ENCODE results near the gene EYS.

Gene EYS

DNA sequence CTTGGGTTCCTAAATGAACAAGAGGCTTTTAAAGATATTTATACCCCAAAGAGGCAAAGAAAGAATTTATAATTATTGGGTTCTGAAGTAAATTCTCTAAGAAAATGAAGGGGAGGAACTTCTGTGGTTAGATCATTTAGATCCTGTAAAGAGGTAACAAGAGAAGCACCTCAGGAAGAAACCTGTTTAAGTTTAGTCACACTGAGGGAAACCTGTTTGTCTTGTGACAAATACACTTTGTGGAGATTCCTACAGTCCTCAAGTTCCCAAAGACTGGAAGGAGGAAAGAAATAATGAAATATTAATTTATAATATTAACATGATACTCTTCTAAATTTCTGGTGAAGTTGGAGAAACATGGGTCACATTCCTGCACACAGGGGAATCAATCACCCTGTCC, 647.5 kb downstream of the EYS start:
- Histone ChIP-seq H3K18ac (ENCODE audit: low read depth in 1 of 2, low read length in 2 of 2) (no peak overlapping the region), H2BK12ac (ENCODE audit: low read length in 2 of 2) (no peak overlapping the region), H3K4me1 (ENCODE audit: control insufficient read depth, insufficient read depth, low read depth, low read length) (no peaks in the 10 kb centered on the region), H4K91ac (ENCODE audit: low read length) (no peak overlapping the region), H3K27ac (ENCODE audit: low read length, poor library complexity, severe bottlenecking) (no peak overlapping the region), H2AFZ (ENCODE audit: low read depth, low read length) (no peak overlapping the region), H3K4me2 (ENCODE audit: low read length, poor library complexity, severe bottlenecking) (no peak overlapping the region), H2BK5ac (ENCODE audit: low read depth, low read length, poor library complexity, severe bottlenecking) (no peak overlapping the region), H3K79me1 (replicated peaks; ENCODE audit: low read length, poor library complexity, severe bottlenecking) (no peaks in the 10 kb centered on the region), H4K8ac (ENCODE audit: low read length) (no peak overlapping the region), H3K27me3 (ENCODE audit: control insufficient read depth in 1 of 2, insufficient read depth in 1 of 2, low read length in 2 of 2) (no peaks in the 10 kb centered on the region), H3K4me3 (ENCODE audit: insufficient read depth in 1 of 2, low read depth in 1 of 2, low read length in 2 of 2) (no peak overlapping the region), H2AK5ac (ENCODE audit: low read length, severe bottlenecking) (no peak overlapping the region), H2BK120ac (ENCODE audit: low read depth, low read length) (no peak overlapping the region), H3K14ac (ENCODE audit: low read length in 2 of 2) (no peak overlapping the region), H3K23ac (ENCODE audit: low read length in 2 of 2) (no peak overlapping the region), H3K4ac (ENCODE audit: low read depth in 1 of 2, low read length in 2 of 2) (no peak overlapping the region), H3K36me3 (ENCODE audit: control insufficient read depth in 1 of 2, insufficient read depth in 2 of 2, low read depth in 1 of 2, low read length in 2 of 2) (no peaks in the 10 kb centered on the region), H3K9me3 (ENCODE audit: control insufficient read depth, low read length) (no peaks in the 10 kb centered on the region), H2BK15ac (ENCODE audit: low read depth, poor library complexity, severe bottlenecking) (no peak overlapping the region), H3K9ac (ENCODE audit: low read length) (no peak overlapping the region)
- DNase-seq = no peak

DNA sequence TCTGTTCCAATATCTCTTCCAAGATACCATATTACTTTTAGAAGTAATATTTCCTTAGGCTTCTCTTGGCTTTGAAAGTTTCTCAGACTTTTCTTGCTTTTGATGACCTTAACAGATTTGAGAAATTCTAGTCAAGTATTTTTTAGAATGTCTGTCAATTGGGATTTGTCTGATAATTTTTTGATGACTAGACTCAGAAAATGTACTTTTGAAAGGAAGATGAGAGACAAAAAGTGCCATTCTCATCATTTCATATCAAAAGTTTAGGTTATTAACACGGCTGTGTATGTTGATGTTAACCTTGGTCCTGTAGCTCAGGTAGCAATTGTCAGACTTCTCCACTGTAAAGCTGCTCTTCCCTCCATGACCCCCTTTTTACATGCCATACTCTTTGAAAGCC, 651.5 kb downstream of the EYS start:
- no peak overlapping the region for H2BK120ac ChIP-seq (ENCODE audit: low read depth, low read length)

GRCh38 chr6:65052626-65053025, 654.4 kb downstream of the EYS start:
- H3K79me1 ChIP-seq (replicated peaks; ENCODE audit: low read length, poor library complexity, severe bottlenecking) = no peaks in the 10 kb centered on the region

More for the DNA sequence above, 651.5 kb downstream of the EYS start:
- no peaks in the 10 kb centered on the region for H3K79me1 ChIP-seq (replicated peaks; ENCODE audit: low read length, poor library complexity, severe bottlenecking)
- no peaks in the 10 kb centered on the region for H3K36me3 ChIP-seq (ENCODE audit: control insufficient read depth in 1 of 2, insufficient read depth in 2 of 2, low read depth in 1 of 2, low read length in 2 of 2)
- H4K8ac ChIP-seq (ENCODE audit: low read length) = no peak overlapping the region
- H3K4me1 ChIP-seq (ENCODE audit: control insufficient read depth, insufficient read depth, low read depth, low read length) = no peaks in the 10 kb centered on the region
- H3K23ac ChIP-seq (ENCODE audit: low read length in 2 of 2) = no peak overlapping the region
- H2AFZ ChIP-seq (ENCODE audit: low read depth, low read length) = no peak overlapping the region
- H2BK12ac ChIP-seq (ENCODE audit: low read length in 2 of 2) = no peak overlapping the region
- no peaks in the 10 kb centered on the region for H3K9me3 ChIP-seq (ENCODE audit: control insufficient read depth, low read length)
- H3K4ac ChIP-seq (ENCODE audit: low read depth in 1 of 2, low read length in 2 of 2) = no peak overlapping the region
- H2BK5ac ChIP-seq (ENCODE audit: low read depth, low read length, poor library complexity, severe bottlenecking) = no peak overlapping the region
- DNase-seq = no peak
- WGBS = no CpG with 5 or more reads among the region's 1 CpG
- no peaks in the 10 kb centered on the region for H3K27me3 ChIP-seq (ENCODE audit: control insufficient read depth in 1 of 2, insufficient read depth in 1 of 2, low read length in 2 of 2)
- H2AK5ac ChIP-seq (ENCODE audit: low read length, severe bottlenecking) = no peak overlapping the region
- H3K4me2 ChIP-seq (ENCODE audit: low read length, poor library complexity, severe bottlenecking) = no peak overlapping the region
- no peak overlapping the region for H3K4me3 ChIP-seq (ENCODE audit: insufficient read depth in 1 of 2, low read depth in 1 of 2, low read length in 2 of 2)
- H3K14ac ChIP-seq (ENCODE audit: low read length in 2 of 2) = no peak overlapping the region
- H2BK15ac ChIP-seq (ENCODE audit: low read depth, poor library complexity, severe bottlenecking) = no peak overlapping the region
- no peak overlapping the region for H3K27ac ChIP-seq (ENCODE audit: low read length, poor library complexity, severe bottlenecking)
- H4K91ac ChIP-seq (ENCODE audit: low read length) = no peak overlapping the region
- H3K9ac ChIP-seq (ENCODE audit: low read length) = no peak overlapping the region
- H3K18ac ChIP-seq (ENCODE audit: low read depth in 1 of 2, low read length in 2 of 2) = no peak overlapping the region

DNA sequence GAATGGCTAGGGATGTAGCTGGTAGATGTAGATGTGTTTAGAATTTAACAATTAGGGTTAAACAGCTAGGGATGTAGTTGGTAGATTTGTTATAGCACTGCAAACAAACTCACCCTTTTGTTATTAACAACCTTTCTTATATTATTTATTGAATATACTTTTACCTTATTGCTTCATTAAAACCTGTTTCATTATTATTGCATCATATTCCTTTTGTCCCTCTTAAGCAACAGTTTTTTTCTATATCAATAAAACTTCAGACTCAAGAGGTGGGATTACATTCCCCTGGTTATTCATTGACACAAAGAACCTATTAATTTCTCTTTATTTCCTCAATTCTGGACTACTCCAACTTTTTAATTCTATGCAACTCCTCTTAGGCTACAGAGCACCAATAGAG, 661.2 kb downstream of the EYS start:
- H2AK5ac ChIP-seq (ENCODE audit: low read length, severe bottlenecking) = no peak overlapping the region
- H2BK5ac ChIP-seq (ENCODE audit: low read depth, low read length, poor library complexity, severe bottlenecking) = no peak overlapping the region
- H3K4me3 ChIP-seq (ENCODE audit: insufficient read depth in 1 of 2, low read depth in 1 of 2, low read length in 2 of 2) = no peak overlapping the region
- H4K8ac ChIP-seq (ENCODE audit: low read length) = no peak overlapping the region
- DNase-seq = no peak
- no peak overlapping the region for H3K4me2 ChIP-seq (ENCODE audit: low read length, poor library complexity, severe bottlenecking)
- H3K79me1 ChIP-seq (replicated peaks; ENCODE audit: low read length, poor library complexity, severe bottlenecking) = no peaks in the 10 kb centered on the region
- no peaks in the 10 kb centered on the region for H3K27me3 ChIP-seq (ENCODE audit: control insufficient read depth in 1 of 2, insufficient read depth in 1 of 2, low read length in 2 of 2)
- H3K9ac ChIP-seq (ENCODE audit: low read length) = no peak overlapping the region
- no peak overlapping the region for H3K23ac ChIP-seq (ENCODE audit: low read length in 2 of 2)
- H3K36me3 ChIP-seq (ENCODE audit: control insufficient read depth in 1 of 2, insufficient read depth in 2 of 2, low read depth in 1 of 2, low read length in 2 of 2) = no peaks in the 10 kb centered on the region
- no peak overlapping the region for H3K18ac ChIP-seq (ENCODE audit: low read depth in 1 of 2, low read length in 2 of 2)
- H3K27ac ChIP-seq (ENCODE audit: low read length, poor library complexity, severe bottlenecking) = no peak overlapping the region
- H2BK12ac ChIP-seq (ENCODE audit: low read length in 2 of 2) = no peak overlapping the region
- H3K14ac ChIP-seq (ENCODE audit: low read length in 2 of 2) = no peak overlapping the region
- H4K91ac ChIP-seq (ENCODE audit: low read length) = no peak overlapping the region
- H3K4me1 ChIP-seq (ENCODE audit: control insufficient read depth, insufficient read depth, low read depth, low read length) = no peaks in the 10 kb centered on the region
- no peak overlapping the region for H3K4ac ChIP-seq (ENCODE audit: low read depth in 1 of 2, low read length in 2 of 2)
- H2AFZ ChIP-seq (ENCODE audit: low read depth, low read length) = no peak overlapping the region
- H3K9me3 ChIP-seq (ENCODE audit: control insufficient read depth, low read length) = peaks cover 7% of the 10 kb centered on the region
- H2BK120ac ChIP-seq (ENCODE audit: low read depth, low read length) = no peak overlapping the region
- H2BK15ac ChIP-seq (ENCODE audit: low read depth, poor library complexity, severe bottlenecking) = no peak overlapping the region

More at GRCh38 chr6:65052626-65053025, 654.4 kb downstream of the EYS start:
- H3K4me3 ChIP-seq (ENCODE audit: insufficient read depth in 1 of 2, low read depth in 1 of 2, low read length in 2 of 2) = no peak overlapping the region
- no peak overlapping the region for H3K23ac ChIP-seq (ENCODE audit: low read length in 2 of 2)
- no peak overlapping the region for H3K18ac ChIP-seq (ENCODE audit: low read depth in 1 of 2, low read length in 2 of 2)
- no peak for DNase-seq
- H2BK120ac ChIP-seq (ENCODE audit: low read depth, low read length) = no peak overlapping the region
- H3K9me3 ChIP-seq (ENCODE audit: control insufficient read depth, low read length) = peaks cover 3% of the 10 kb centered on the region
- H3K4me2 ChIP-seq (ENCODE audit: low read length, poor library complexity, severe bottlenecking) = no peak overlapping the region
- H3K27me3 ChIP-seq (ENCODE audit: control insufficient read depth in 1 of 2, insufficient read depth in 1 of 2, low read length in 2 of 2) = no peaks in the 10 kb centered on the region
- no peak overlapping the region for H3K9ac ChIP-seq (ENCODE audit: low read length)
- no peak overlapping the region for H2BK12ac ChIP-seq (ENCODE audit: low read length in 2 of 2)
- no peaks in the 10 kb centered on the region for H3K4me1 ChIP-seq (ENCODE audit: control insufficient read depth, insufficient read depth, low read depth, low read length)
- no peak overlapping the region for H2BK15ac ChIP-seq (ENCODE audit: low read depth, poor library complexity, severe bottlenecking)
- H2AK5ac ChIP-seq (ENCODE audit: low read length, severe bottlenecking) = no peak overlapping the region
- H2BK5ac ChIP-seq (ENCODE audit: low read depth, low read length, poor library complexity, severe bottlenecking) = no peak overlapping the region
- no peak overlapping the region for H3K4ac ChIP-seq (ENCODE audit: low read depth in 1 of 2, low read length in 2 of 2)
- H4K91ac ChIP-seq (ENCODE audit: low read length) = no peak overlapping the region
- H3K14ac ChIP-seq (ENCODE audit: low read length in 2 of 2) = no peak overlapping the region
- no peak overlapping the region for H2AFZ ChIP-seq (ENCODE audit: low read depth, low read length)
- H4K8ac ChIP-seq (ENCODE audit: low read length) = no peak overlapping the region
- H3K27ac ChIP-seq (ENCODE audit: low read length, poor library complexity, severe bottlenecking) = no peak overlapping the region
- H3K36me3 ChIP-seq (ENCODE audit: control insufficient read depth in 1 of 2, insufficient read depth in 2 of 2, low read depth in 1 of 2, low read length in 2 of 2) = no peaks in the 10 kb centered on the region
- no CpG with 5 or more reads among the region's 2 CpGs for WGBS

Measured in mesenchymal stem cell (in vitro differentiated cells and primary cell).